ENCODE results near the gene FSCN2.

GRCh38 chr17:81552244-81553017 lies 24.3 kb downstream of the FSCN2 start, which contains the start of gene FAAP100:
- TF ChIP-seq, protein P1, sequence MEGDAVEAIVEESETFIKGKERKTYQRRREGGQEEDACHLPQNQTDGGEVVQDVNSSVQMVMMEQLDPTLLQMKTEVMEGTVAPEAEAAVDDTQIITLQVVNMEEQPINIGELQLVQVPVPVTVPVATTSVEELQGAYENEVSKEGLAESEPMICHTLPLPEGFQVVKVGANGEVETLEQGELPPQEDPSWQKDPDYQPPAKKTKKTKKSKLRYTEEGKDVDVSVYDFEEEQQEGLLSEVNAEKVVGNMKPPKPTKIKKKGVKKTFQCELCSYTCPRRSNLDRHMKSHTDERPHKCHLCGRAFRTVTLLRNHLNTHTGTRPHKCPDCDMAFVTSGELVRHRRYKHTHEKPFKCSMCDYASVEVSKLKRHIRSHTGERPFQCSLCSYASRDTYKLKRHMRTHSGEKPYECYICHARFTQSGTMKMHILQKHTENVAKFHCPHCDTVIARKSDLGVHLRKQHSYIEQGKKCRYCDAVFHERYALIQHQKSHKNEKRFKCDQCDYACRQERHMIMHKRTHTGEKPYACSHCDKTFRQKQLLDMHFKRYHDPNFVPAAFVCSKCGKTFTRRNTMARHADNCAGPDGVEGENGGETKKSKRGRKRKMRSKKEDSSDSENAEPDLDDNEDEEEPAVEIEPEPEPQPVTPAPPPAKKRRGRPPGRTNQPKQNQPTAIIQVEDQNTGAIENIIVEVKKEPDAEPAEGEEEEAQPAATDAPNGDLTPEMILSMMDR (IDR thresholded peaks at IDR 0.05): no peak
- TF ChIP-seq POLR2A (IDR thresholded peaks at IDR 0.05): peak; percentile 89
